ENCODE results near the gene PLK1.

PLK1 gene

GRCh38 chr16:23699100-23699499 lies 20.4 kb downstream of the PLK1 start:
- Histone ChIP-seq H3K79me2 (ENCODE audit: low read length) (no peaks in the 10 kb centered on the region), H3K36me3 (replicated peaks; ENCODE audit: insufficient read depth, low read length) (no peaks in the 10 kb centered on the region), H3K9ac (ENCODE audit: low read length) (no peak overlapping the region), H3K27me3 (replicated peaks; ENCODE audit: insufficient read depth, low read length) (no peaks in the 10 kb centered on the region), H2AFZ (ENCODE audit: low read length) (no peak overlapping the region), H3K9me2 (replicated peaks; ENCODE audit: insufficient read depth, low read length) (no peaks in the 10 kb centered on the region), H3F3A (ENCODE audit: insufficient read depth, low read length) (no peaks in the 10 kb centered on the region), H3K27ac (ENCODE audit: low read length) (no peak overlapping the region), H3K4me2 (ENCODE audit: low read depth, low read length) (no peak overlapping the region), H3K9me3 (replicated peaks; ENCODE audit: insufficient read depth, low read length) (no peaks in the 10 kb centered on the region), H3K4me3 (ENCODE audit: low read length) (no peak overlapping the region), H4K20me1 (ENCODE audit: insufficient read depth, low read length) (no peaks in the 10 kb centered on the region), H3K4me1 (ENCODE audit: low read length) (no peaks in the 10 kb centered on the region)
- no peak for DNase-seq
- TF ChIP-seq EZH2 (optimal IDR thresholded peaks at IDR 0.05; ENCODE audit: low read depth, low read length) (no peak), EZH2phosphoT487 (IDR thresholded peaks at IDR 0.05; ENCODE audit: low read length) (no peak), CTCF (IDR thresholded peaks at IDR 0.05; ENCODE audit: low read length) (no peak)

- H3K9ac ChIP-seq (ENCODE audit: low read length), result no peak overlapping the region
- H3K4me1 ChIP-seq (ENCODE audit: low read length), result no peaks in the 10 kb centered on the region
- H3K9me3 ChIP-seq (replicated peaks; ENCODE audit: insufficient read depth, low read length), result no peaks in the 10 kb centered on the region
- H3K36me3 ChIP-seq (replicated peaks; ENCODE audit: insufficient read depth, low read length), result no peaks in the 10 kb centered on the region
- H2AFZ ChIP-seq (ENCODE audit: low read length), result no peak overlapping the region
- no peaks in the 10 kb centered on the region for H3F3A ChIP-seq (ENCODE audit: insufficient read depth, low read length)
- TF ChIP-seq EZH2 (optimal IDR thresholded peaks at IDR 0.05; ENCODE audit: low read depth, low read length) (no peak), EZH2phosphoT487 (IDR thresholded peaks at IDR 0.05; ENCODE audit: low read length) (no peak), CTCF (IDR thresholded peaks at IDR 0.05; ENCODE audit: low read length) (no peak)
- no peaks in the 10 kb centered on the region for H4K20me1 ChIP-seq (ENCODE audit: insufficient read depth, low read length)
- no peaks in the 10 kb centered on the region for H3K79me2 ChIP-seq (ENCODE audit: low read length)
- DNase-seq, result no peak
- no peaks in the 10 kb centered on the region for H3K9me2 ChIP-seq (replicated peaks; ENCODE audit: insufficient read depth, low read length)
- no peak overlapping the region for H3K4me3 ChIP-seq (ENCODE audit: low read length)
- H3K27me3 ChIP-seq (replicated peaks; ENCODE audit: insufficient read depth, low read length), result no peaks in the 10 kb centered on the region
- no peak overlapping the region for H3K4me2 ChIP-seq (ENCODE audit: low read depth, low read length)
- H3K27ac ChIP-seq (ENCODE audit: low read length), result no peak overlapping the region
Measured at GRCh38 chr16:23700093-23700492, 21.4 kb downstream of the PLK1 start.

- Histone ChIP-seq H3K36me3 (replicated peaks; ENCODE audit: insufficient read depth, low read length) (no peaks in the 10 kb centered on the region), H3K9ac (ENCODE audit: low read length) (no peak overlapping the region), H3F3A (ENCODE audit: insufficient read depth, low read length) (no peaks in the 10 kb centered on the region), H2AFZ (ENCODE audit: low read length) (no peak overlapping the region), H3K27ac (ENCODE audit: low read length) (no peak overlapping the region), H3K79me2 (ENCODE audit: low read length) (no peaks in the 10 kb centered on the region), H3K9me2 (replicated peaks; ENCODE audit: insufficient read depth, low read length) (no peaks in the 10 kb centered on the region), H3K4me3 (ENCODE audit: low read length) (no peak overlapping the region), H3K27me3 (replicated peaks; ENCODE audit: insufficient read depth, low read length) (no peaks in the 10 kb centered on the region), H3K4me1 (ENCODE audit: low read length) (no peaks in the 10 kb centered on the region), H4K20me1 (ENCODE audit: insufficient read depth, low read length) (no peaks in the 10 kb centered on the region), H3K4me2 (ENCODE audit: low read depth, low read length) (no peak overlapping the region), H3K9me3 (replicated peaks; ENCODE audit: insufficient read depth, low read length) (no peaks in the 10 kb centered on the region)
- TF ChIP-seq CTCF (IDR thresholded peaks at IDR 0.05; ENCODE audit: low read length), result no peak
- TF ChIP-seq EZH2phosphoT487 (IDR thresholded peaks at IDR 0.05; ENCODE audit: low read length), result no peak
- TF ChIP-seq EZH2 (optimal IDR thresholded peaks at IDR 0.05; ENCODE audit: low read depth, low read length), result no peak
- DNase-seq, result no peak
Measured at GRCh38 chr16:23700509-23700908, 21.8 kb downstream of the PLK1 start.
